Coronary artery (tissue), 2 donors: ENCODE data around the gene SPINT3.

Experiments used
- DNase-seq: peaks from one replicate; pipeline ENCODE4 v3.0.0-alpha.2; 2017; ENCODE audit warnings: low spot score
- H3K27ac ChIP-seq, 2 donors: fragments of 200-600 bp; sonication (generic); one replicate each; pipeline ENCODE4 v1.5.1; 2016 to 2019
- H3K4me3 ChIP-seq: fragments of 200-600 bp; sonication (generic); 2 replicates; pipeline ENCODE4 v1.5.1; 2016; ENCODE audit warnings: mild to moderate bottlenecking, moderate library complexity
- CTCF ChIP-seq: fragments of 200-600 bp; sonication (generic); IDR thresholded peaks from one replicate; pipeline ENCODE4 v1.5.1; 2019; ENCODE audit warnings: antibody characterized with exemption

The SPINT3 gene

GRCh38 chr20:45502561-45502960 is 12.9 kb downstream of the SPINT3 start:
- TF ChIP-seq CTCF: no peak
- no peak overlapping the region for H3K4me3 ChIP-seq

GRCh38 chr20:45501600-45501999 is 13.8 kb downstream of the SPINT3 start:
- TF ChIP-seq CTCF: no peak
- no peak overlapping the region for H3K27ac ChIP-seq
- H3K4me3 ChIP-seq: no peak overlapping the region
- DNase-seq: no peak

More at GRCh38 chr20:45502561-45502960, 12.9 kb downstream of the SPINT3 start:
- H3K27ac ChIP-seq: no peak overlapping the region
- DNase-seq: no peak

DNA sequence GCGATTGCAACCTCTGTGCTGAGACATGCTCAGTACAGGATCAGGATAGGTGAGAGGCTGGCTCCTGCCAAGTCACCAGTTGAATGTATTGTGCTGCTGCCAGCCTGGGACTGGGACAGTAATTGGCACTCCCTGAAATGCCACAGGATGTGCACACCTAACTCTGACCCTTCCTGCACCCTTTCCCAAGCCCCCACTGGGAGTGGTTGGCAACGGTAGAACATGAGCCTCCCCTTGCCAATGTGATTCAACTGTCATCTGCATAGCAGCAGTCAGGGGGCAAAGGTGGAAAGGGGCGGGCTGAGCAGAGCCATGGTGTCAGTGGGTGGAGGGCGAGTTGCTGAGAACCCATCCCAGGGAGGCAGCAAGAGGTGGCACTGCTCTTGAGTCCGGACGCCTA is 15.4 kb downstream of the SPINT3 start:
- no peak for DNase-seq
- TF ChIP-seq CTCF: no peak
- Histone ChIP-seq H3K4me3 (no peak overlapping the region), H3K27ac (no peak overlapping the region)

- no peak for TF ChIP-seq CTCF
- no peak overlapping the region for H3K4me3 ChIP-seq
- H3K27ac ChIP-seq: no peak overlapping the region
- DNase-seq: no peak
Observed at GRCh38 chr20:45497971-45498494, 17.4 kb downstream of the SPINT3 start.

DNA sequence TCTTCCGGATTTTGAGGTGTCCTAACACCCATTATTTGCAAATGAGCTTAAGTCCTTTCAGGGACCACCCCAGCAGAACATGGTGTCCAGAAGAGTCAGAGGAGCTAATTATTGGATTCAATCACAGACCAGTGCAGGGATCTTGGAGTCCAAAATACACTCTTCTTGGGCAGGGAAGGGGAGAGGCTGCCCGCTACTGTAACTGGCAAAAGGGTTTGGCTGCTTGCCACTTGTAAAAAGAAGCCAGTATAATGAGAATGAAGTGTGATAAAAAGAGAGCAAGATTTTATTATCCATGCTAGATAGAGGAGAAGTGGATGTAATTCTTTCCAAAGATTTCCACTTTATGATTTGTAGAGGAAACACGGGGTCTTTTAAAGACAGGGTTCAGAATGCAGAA is 19.3 kb downstream of the SPINT3 start:
- no peak overlapping the region for H3K4me3 ChIP-seq
- TF ChIP-seq CTCF: no peak
- no peak for DNase-seq
- H3K27ac ChIP-seq: no peak overlapping the region

DNA sequence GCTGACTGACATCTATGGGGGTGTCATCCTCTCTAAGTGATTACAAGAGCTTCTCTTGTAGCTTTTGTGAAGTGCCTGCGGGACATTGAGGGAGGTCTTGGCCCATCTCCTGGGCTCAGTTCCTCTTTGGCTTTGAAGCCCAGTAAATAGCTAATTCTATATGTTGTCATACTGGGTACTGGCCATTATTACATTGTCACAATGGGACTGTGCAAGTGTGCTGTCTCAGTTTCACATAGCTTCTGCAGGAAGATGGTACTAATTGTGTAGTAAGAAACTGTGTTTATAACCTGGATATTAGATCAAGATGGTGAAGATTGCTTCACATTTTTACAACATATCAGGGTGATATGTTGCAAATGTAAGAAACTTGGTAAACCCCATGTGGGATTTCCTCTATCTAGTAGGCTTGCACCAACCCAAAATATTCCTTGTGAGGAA is 19.9 kb downstream of the SPINT3 start:
- Histone ChIP-seq H3K4me3 (no peak overlapping the region), H3K27ac (no peak overlapping the region)
- no peak for TF ChIP-seq CTCF
- no peak for DNase-seq

- H3K27ac ChIP-seq: no peak overlapping the region
- DNase-seq: no peak
- TF ChIP-seq CTCF: no peak
- H3K4me3 ChIP-seq: no peak overlapping the region
Observed at GRCh38 chr20:45489083-45489531, 26.3 kb downstream of the SPINT3 start.
